ENCODE results near the gene RNF112.

DNA sequence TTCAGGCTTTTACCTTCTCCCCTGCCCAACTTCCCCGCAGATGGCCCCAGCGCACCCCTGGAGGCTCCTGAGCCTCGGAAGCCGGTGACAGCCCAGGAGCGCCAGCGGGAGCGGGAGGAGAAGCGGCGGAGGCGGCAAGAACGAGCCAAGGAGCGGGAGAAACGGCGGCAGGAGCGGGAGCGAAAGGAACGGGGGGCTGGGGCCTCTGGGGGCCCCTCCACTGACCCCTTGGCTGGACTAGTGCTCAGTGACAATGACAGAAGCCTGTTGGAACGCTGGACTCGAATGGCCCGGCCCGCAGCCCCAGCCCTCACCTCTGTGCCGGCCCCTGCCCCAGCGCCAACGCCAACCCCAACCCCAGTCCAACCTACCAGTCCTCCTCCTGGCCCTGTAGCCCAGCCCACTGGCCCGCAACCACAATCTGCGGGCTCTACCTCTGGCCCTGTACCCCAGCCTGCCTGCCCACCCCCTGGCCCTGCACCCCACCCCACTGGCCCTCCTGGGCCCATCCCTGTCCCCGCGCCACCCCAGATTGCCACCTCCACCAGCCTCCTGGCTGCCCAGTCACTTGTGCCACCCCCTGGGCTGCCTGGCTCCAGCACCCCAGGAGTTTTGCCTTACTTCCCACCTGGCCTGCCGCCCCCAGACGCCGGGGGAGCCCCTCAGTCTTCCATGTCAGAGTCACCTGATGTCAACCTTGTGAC lies 29.1 kb upstream of the RNF112 start:
- TF ChIP-seq TAF1 (IDR thresholded peaks at IDR 0.05; ENCODE audit: low read depth) (no peak), CTCF (IDR thresholded peaks at IDR 0.05; ENCODE audit: poor library complexity, severe bottlenecking) (no peak), REST (IDR thresholded peaks at IDR 0.05; ENCODE audit: borderline replicate concordance) (no peak), MXI1 (conservative IDR thresholded peaks at IDR 0.05; ENCODE audit: poor library complexity, severe bottlenecking) (no peak)

Data from neural cell (in vitro differentiated cells).